Fibroblast of villous mesenchyme (primary cell): ENCODE results near the gene PRKCH. TPM values are rescaled to one million over a fixed set of nuclear protein-coding genes. Genes with fewer than 3 reads are reported as not detected.

Experiments
- DNase-seq: peaks from one replicate; pipeline ENCODE4 v3.0.0-alpha.2; 2010; ENCODE audit warnings: low read depth
- H3K4me3 ChIP-seq: 2 replicates; pipeline ENCODE4 v1.5.1; 2011; ENCODE audit warnings: low read depth, mild to moderate bottlenecking, low read length
- total RNA-seq: library from RNA; depleted of rRNA; stranded (reverse); fragments of >200 nt; gene quantifications from 2 replicates; pipeline ENCODE4 v1.2.3, GENCODE V29; 2012
- TF ChIP-seq, protein P1 (sequence below): IDR thresholded peaks from 2 replicates; pipeline ENCODE4 v1.5.1; 2012; ENCODE audit warnings: low read depth, mild to moderate bottlenecking, low read length; ENCODE audit not compliant: insufficient read depth

Gene PRKCH
- total RNA-seq, 1 donor = 2.6 TPM

DNA sequence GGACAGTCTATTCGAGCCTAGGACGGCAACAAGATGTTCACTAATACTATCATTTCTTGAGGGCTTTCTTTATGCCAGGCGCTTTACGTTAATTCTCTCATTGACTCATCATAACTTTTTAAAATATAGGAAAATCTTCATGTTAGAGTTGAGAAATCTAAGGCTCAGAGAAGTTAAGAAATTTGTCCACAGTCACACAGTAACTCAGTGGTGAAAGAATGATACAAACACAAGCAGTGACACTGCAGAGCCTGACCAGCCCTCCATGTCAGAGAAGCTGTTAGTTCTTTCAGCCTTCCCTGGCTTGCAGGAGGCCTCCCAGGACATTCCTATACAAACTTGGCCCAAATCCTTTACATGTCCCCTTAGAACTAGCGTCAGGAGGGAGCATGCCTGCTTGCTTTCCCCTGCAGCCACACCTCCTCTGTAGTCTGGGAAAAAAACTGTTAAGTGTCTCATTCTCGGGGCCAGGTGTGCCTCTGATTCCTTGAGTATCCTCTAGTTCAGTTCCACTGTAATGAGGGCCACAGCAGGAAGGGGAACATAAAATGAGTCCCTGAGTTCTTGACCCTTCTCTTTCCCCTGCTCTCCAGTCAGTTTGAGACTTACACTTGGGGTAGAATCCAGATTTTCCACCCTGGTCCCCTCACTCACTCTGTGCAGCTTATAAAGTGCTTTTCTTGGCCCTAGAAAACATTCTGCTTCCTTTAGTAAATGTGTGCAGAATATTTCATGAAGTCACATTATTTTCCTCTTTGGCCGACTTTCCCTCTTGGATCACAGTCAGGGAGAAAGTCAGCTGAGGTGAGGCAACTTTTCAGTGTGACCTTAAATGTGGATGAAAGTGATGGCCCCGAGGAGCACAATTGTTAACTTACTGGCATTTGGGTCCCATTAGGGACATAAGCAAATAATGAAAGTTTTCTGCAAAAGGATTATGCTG, 221.7 kb downstream of the PRKCH start:
- DNase-seq = peak; percentile 46
- no peak overlapping the region for H3K4me3 ChIP-seq
- TF ChIP-seq, protein P1, sequence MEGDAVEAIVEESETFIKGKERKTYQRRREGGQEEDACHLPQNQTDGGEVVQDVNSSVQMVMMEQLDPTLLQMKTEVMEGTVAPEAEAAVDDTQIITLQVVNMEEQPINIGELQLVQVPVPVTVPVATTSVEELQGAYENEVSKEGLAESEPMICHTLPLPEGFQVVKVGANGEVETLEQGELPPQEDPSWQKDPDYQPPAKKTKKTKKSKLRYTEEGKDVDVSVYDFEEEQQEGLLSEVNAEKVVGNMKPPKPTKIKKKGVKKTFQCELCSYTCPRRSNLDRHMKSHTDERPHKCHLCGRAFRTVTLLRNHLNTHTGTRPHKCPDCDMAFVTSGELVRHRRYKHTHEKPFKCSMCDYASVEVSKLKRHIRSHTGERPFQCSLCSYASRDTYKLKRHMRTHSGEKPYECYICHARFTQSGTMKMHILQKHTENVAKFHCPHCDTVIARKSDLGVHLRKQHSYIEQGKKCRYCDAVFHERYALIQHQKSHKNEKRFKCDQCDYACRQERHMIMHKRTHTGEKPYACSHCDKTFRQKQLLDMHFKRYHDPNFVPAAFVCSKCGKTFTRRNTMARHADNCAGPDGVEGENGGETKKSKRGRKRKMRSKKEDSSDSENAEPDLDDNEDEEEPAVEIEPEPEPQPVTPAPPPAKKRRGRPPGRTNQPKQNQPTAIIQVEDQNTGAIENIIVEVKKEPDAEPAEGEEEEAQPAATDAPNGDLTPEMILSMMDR = no peak

DNA sequence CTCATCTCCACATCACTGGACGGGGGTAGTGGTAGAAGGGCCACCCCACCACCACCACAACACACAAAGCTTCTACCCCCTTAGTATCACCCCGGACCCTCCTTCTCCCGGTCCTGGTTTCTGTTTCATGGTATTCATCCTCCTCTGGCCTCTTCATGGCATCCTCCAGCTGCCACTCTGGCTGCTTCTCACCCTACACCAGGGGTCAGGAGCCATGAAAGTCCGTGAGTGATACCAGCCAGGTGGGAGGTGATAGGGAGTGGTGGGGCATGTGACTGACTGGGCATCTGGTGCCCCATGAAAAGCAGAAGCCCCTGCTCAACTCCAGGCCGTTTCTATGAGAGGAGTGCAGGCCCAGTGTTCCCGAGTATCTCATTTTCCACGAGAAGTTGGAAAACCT, 222.6 kb downstream of the PRKCH start:
- TF ChIP-seq, protein P1 = no peak
- no peak for DNase-seq
- no peak overlapping the region for H3K4me3 ChIP-seq

DNA sequence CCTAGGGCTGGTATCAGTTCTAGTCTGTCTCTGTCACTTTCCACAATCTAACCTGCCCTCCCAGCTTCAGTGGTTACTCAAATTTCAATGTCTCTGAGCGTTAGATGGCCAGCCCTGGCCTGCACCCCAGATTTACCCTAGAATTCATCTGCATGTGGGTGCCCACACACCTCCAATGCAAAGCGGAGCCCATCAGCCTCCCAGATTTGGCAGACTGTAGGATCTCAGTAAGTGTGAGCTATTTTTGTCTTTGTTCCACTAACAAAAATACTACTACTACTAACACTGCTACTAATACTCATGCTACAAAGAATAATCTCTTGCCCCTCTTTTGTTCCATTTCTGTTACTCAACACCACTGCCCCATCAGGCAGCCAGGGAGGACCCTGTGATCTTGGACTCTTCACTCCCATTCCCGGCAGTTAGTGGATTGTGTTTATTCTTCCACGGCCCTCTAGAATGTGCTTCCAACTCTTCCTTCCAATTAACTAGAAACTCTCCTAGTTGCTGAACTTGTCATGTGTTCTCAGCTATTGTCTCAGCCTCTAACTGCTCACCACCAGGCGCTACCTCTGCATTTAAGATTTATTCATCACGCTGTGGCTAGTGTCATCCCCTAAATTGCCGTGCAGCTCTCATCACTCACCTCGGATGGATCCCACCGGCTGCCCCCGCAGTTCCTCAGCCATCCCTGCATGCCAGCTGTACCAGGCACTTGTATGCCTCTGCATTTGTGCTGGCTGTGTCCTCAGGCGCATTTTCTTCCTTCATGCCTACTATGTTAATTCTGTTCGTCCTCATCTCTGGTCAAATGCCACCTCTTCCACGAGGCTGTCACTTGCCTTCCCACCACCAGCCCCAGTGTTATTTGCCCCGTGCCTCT, 223.3 kb downstream of the PRKCH start:
- TF ChIP-seq, protein P1 = no peak
- DNase-seq = no peak
- H3K4me3 ChIP-seq = no peak overlapping the region

DNA sequence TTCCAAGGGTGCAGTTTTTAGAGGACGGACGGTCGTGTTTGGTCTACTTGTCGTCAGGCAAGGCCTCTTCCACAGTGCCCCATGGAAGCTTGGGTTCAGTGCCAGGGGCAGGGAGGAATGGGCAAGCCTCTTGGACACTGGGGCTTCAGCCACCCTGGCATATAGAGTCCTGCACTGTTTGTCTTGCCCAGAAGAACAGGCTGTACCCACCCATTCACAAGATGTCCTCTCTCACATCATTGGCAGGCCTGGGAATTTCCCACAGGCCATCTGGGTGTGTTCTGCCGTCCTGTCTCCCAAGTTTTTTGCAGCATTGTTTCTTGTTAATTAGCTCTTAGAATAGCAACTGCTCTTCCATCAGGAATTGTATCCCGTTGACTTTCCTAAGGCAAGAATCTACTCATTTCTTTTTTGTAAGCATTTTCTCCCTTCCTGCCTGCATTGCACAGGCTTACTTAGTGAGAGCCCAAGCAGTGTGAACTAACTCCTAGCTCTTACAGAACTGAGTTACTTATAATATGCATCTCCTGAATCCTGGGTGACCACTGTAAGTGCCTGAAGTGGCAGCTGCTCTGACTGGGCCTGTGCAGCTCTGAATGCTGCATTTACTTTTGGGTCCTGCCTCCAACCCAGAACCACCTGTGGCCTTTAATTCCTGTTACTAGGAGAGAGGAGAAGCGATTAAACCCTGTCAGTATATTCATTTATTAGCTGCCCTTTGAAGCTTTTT, 224.5 kb downstream of the PRKCH start:
- no peak for DNase-seq
- no peak overlapping the region for H3K4me3 ChIP-seq
- TF ChIP-seq, protein P1 = no peak

DNA sequence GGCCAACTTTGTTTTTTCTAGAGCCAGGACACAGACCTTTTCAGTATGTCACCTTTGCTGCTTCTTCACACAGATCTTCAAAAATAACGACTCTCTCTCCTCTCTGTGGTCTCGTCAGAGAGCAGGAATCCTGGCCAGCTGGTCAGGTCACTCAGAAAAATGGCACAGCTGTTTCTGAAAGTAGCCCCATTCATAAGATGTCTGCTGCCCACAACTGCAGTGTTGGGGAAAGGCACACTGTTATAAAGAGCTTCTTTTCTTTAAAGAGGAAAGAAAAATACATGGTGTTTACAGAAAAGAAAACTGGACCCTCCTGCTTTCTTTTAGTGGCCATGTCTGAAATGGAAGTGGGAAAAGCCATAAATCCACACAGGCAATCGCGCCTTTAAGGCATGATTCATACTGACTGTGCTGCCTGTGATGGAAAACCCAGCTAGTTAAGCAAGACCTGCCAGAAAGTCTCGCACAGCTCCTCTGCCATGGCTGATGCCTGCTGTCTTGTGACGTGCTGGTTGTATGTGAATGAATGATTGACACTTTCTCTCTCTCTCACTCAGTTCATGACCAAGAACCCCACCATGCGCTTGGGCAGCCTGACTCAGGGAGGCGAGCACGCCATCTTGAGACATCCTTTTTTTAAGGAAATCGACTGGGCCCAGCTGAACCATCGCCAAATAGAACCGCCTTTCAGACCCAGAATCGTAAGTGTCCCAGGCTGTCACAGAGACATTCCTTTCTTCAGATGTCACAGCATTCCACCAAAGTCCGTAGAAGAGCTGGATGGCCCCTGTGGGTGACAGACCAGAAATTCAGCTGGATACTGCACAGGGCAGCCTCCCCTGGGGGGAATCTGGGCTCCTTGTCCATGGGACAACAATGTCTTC, 226.0 kb downstream of the PRKCH start:
- DNase-seq = peak; percentile 93
- TF ChIP-seq, protein P1 = no peak
- no peak overlapping the region for H3K4me3 ChIP-seq

DNA sequence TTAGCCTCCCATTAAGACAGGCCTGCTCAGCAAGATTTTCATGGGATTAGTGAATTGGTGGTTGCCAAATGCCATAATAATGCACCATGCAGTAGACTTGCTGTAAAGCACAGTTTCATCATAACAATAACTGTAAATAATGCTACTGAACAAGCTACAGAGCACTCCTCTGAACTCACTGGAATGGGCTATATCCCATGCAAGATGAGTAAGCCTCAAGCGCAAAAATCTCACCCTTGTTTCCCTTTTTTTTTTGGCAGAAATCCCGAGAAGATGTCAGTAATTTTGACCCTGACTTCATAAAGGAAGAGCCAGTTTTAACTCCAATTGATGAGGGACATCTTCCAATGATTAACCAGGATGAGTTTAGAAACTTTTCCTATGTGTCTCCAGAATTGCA, 228.0 kb downstream of the PRKCH start:
- H3K4me3 ChIP-seq = no peak overlapping the region
- peak; percentile 85 for DNase-seq
- TF ChIP-seq, protein P1 = no peak
